22Rv1 (cell line): Measurements from ENCODE around the gene PLEKHM3.

ENCODE experiments used
- ZFX ChIP-seq: fragments of 450-650 bp; IDR thresholded peaks from 2 replicates; pipeline ENCODE4 v1.6.1; 2017; ENCODE audit warnings: antibody characterized with exemption, borderline replicate concordance
- TF ChIP-seq, protein P1 (sequence below): fragments of 450-650 bp; IDR thresholded peaks from 2 replicates; pipeline ENCODE4 v1.5.1; 2017; ENCODE audit warnings: mild to moderate bottlenecking

DNA sequence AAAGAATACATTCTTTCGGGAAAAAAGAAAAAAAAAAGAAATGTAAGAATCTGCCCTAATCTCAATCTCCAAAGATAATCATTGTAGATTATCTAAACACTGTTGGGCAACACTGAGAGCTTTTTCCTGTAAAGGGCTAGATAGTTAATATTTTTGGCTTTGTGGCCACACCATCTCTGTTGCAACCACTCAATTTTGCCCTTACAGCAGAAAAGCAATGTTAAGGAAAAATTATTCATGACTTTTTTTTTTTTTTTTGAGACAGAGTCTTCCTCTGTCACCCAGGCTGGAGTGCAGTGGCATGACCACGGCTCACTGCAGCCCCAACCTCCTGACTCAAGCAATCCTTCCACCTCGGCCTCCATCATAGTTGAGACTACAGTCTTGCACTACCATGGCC is 238.3 kb downstream of the PLEKHM3 start:
- TF ChIP-seq, protein P1, sequence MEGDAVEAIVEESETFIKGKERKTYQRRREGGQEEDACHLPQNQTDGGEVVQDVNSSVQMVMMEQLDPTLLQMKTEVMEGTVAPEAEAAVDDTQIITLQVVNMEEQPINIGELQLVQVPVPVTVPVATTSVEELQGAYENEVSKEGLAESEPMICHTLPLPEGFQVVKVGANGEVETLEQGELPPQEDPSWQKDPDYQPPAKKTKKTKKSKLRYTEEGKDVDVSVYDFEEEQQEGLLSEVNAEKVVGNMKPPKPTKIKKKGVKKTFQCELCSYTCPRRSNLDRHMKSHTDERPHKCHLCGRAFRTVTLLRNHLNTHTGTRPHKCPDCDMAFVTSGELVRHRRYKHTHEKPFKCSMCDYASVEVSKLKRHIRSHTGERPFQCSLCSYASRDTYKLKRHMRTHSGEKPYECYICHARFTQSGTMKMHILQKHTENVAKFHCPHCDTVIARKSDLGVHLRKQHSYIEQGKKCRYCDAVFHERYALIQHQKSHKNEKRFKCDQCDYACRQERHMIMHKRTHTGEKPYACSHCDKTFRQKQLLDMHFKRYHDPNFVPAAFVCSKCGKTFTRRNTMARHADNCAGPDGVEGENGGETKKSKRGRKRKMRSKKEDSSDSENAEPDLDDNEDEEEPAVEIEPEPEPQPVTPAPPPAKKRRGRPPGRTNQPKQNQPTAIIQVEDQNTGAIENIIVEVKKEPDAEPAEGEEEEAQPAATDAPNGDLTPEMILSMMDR = no peak
- TF ChIP-seq ZFX = no peak
